Measurements from ENCODE around the gene IGF2BP3.
"Not testable (repeated sequence)": the region's sequence is repeated elsewhere in the genome, so short reads cannot be mapped to it uniquely, and the experiment has no call there.

Gene IGF2BP3

GRCh38 chr7:23341846-23342598, 128.3 kb downstream of the IGF2BP3 start:
- DNase-seq (ENCODE audit: low read depth in 2 of 2), result no peak

GRCh38 chr7:23338863-23339262, 131.4 kb downstream of the IGF2BP3 start:
- DNase-seq (ENCODE audit: low read depth in 2 of 2), result no peak

- DNase-seq (ENCODE audit: low read depth in 2 of 2), result no peak
Observed at GRCh38 chr7:23338439-23338838, 131.9 kb downstream of the IGF2BP3 start.

- DNase-seq (ENCODE audit: low read depth in 2 of 2), result no peak
Observed at GRCh38 chr7:23337374-23337773, 132.9 kb downstream of the IGF2BP3 start.

GRCh38 chr7:23336799-23337283, 133.4 kb downstream of the IGF2BP3 start:
- DNase-seq (ENCODE audit: low read depth in 2 of 2), result no peak

GRCh38 chr7:23336086-23336485, 134.2 kb downstream of the IGF2BP3 start:
- DNase-seq (ENCODE audit: low read depth in 2 of 2), result no peak

- no peak for DNase-seq (ENCODE audit: low read depth in 2 of 2)
Observed at GRCh38 chr7:23335621-23336020, 134.7 kb downstream of the IGF2BP3 start.

- no peak for DNase-seq (ENCODE audit: low read depth in 2 of 2)
Observed at GRCh38 chr7:23335136-23335535, 135.2 kb downstream of the IGF2BP3 start.

GRCh38 chr7:23334482-23335056, 135.7 kb downstream of the IGF2BP3 start:
- DNase-seq (ENCODE audit: low read depth in 2 of 2), result no peak

- no peak for DNase-seq (ENCODE audit: low read depth in 2 of 2)
Observed at GRCh38 chr7:23333671-23334246, 136.5 kb downstream of the IGF2BP3 start.

- no peak for DNase-seq (ENCODE audit: low read depth in 2 of 2)
Observed at GRCh38 chr7:23332910-23333612, 137.2 kb downstream of the IGF2BP3 start.

- no peak for DNase-seq (ENCODE audit: low read depth in 2 of 2)
Observed at GRCh38 chr7:23332193-23332592, 138.1 kb downstream of the IGF2BP3 start.

GRCh38 chr7:23331132-23331531, 139.2 kb downstream of the IGF2BP3 start:
- no peak for DNase-seq (ENCODE audit: low read depth in 2 of 2)

- no peak for DNase-seq (ENCODE audit: low read depth in 2 of 2)
Observed at GRCh38 chr7:23315366-23315765, 154.9 kb downstream of the IGF2BP3 start.

- DNase-seq (ENCODE audit: low read depth in 2 of 2), result not testable (repeated sequence)
Observed at GRCh38 chr7:23312141-23312540, 158.2 kb downstream of the IGF2BP3 start.

GRCh38 chr7:23308754-23309153, 161.5 kb downstream of the IGF2BP3 start:
- DNase-seq (ENCODE audit: low read depth in 2 of 2), result no peak

GRCh38 chr7:23306936-23307521, 163.3 kb downstream of the IGF2BP3 start:
- no peak for DNase-seq (ENCODE audit: low read depth in 2 of 2)

GRCh38 chr7:23299770-23300300, 170.5 kb downstream of the IGF2BP3 start:
- no peak for DNase-seq (ENCODE audit: low read depth in 2 of 2)

- peak; percentile 90 to 96 for DNase-seq (ENCODE audit: low read depth in 2 of 2)
Observed at GRCh38 chr7:23298885-23299769, 171.2 kb downstream of the IGF2BP3 start, which contains the start of gene MALSU1. Gene MALSU1, plus strand, starts transcription at chr7:23299339. Its CDS starts 14 bp downstream, at chr7:23299353.

- no peak for DNase-seq (ENCODE audit: low read depth in 2 of 2)
Observed at GRCh38 chr7:23298141-23298881, 172.0 kb downstream of the IGF2BP3 start.

All from stimulated activated CD8-positive, alpha-beta memory T cell treated with anti-CD3 and anti-CD28 coated beads, Interleukin-7, amount 100 ng/mL, for 1 hour (primary cell).